Tongue (tissue), 2 donors: ENCODE data around the gene METTL8. TPM values are rescaled to one million over a fixed set of nuclear protein-coding genes. Genes with fewer than 3 reads are reported as not detected.
"Not testable (repeated sequence)": the region's sequence is repeated elsewhere in the genome, so short reads cannot be mapped to it uniquely, and the experiment has no call there.

Experiments used
- DNase-seq: peaks from one replicate; pipeline ENCODE4 v3.0.0-alpha.2; 2015
- total RNA-seq: library from RNA; depleted of rRNA; stranded (reverse); fragments of >200 nt; gene quantifications from one replicate; pipeline ENCODE4 v1.2.3, GENCODE V29; 2014

METTL8 gene
- total RNA-seq, 1 donor from 2014 or later = 18.7 TPM

DNA sequence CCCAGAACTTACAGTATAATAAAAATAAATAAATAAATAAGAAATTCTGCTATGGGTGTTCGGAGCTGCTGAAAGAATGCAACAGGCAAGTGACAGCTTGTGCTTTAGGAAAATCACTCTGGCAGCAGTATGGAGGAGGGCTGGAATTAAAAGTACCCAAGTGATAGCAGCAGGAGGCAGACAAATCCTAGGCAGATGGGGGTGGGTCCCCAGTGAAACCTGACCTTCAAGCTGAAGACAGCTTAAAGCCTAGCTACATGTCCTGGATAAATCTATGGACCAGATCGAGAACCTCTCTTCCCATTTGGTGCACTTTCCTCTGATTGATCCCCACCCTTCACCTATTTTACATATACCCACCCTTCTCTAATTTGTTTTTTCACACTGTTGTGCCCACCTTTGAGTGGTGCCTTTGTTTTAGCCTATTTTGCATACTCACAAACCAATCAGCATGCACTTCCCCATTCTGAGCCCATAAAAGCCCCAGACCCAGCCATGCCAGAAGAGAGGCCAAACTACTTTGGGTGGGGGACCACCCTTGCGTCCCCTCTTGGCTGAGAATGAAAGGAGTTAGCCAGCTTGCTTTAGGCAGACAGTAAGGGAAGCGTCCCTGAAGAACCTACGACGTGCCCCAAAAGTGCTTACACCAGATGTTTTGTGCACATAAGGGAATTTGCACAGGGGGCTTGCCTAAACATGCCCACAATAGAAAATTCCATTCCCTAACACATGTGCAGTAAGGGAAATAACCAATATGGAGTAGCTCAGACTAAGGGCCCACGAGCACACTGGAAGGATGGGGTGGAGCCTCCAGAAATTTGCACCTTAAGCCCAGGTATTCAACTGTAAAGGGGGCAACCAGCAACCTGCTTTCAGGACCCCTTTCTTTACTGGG lies 3.0 kb downstream of the METTL8 start:
- DNase-seq = no peak

DNA sequence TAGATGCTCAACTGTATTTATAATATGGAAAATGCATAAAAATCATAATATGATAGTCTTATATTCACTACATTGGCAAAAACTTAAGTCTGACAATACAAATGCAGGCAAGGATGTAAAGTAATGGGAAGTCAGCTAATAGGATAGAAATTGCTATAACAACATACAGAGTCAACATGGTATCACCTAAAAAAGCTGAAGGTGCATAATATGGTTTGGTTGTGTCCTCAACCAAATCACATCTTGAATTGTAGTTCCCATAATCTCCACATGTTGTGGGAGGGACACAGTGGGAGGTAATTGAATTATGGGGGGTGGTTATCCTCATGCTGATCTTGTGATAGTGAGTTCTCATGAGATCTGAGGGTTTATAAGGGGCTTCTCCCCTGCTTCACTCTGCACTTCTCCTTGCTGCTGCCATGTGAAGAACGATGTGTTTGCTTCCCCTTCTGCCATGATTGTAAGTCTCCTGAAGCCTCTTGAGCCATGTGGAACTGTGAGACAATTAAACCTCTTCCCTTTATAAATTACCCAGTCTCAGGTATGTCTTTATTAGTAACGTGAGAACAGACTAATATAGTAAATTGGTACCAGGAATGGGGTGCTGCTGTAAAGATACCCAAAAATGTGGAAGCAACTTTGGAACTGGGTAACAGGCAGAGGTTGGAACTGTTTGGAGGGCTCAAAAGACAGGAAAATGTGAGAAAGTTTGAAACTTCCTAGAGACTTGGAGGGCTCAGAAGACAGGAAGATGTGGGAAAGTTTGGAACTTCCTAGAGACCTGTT lies 10.9 kb downstream of the METTL8 start:
- not testable (repeated sequence) for DNase-seq

DNA sequence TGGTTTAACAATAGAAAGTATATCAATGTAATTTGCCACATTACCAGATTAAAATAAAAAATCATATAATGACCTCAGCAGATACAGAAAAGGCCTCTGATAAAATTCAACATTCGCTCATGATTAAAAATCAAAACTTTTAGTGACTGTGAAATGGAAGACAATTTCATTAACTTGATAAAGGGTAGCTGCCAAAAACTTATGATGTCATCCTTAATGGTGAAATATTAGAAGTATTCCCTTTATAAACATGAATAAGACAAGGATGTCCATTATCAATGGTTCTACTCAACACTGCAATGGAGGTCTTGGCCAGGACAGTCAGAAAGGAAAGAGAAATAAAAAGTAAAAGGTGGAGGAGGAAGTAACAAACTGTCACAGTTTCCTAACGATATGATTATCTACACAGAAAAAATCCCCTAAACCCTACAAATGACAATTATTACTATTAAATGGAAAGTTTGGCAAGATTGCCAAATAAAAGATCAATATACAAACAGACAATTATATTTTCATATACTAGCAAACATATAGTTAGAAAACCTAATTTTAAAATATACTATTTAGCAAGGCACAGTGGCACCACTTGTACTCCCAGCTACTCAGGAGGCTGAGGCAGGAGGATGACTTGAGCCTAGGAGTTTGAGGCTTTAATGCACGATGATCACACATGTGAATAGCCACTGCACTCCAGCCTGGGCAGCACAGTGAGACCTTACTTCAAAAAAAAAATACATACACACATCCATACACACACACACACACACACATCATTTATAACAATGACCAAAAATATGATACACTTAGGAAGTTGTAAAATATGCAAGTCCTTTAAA lies 12.8 kb downstream of the METTL8 start:
- DNase-seq = no peak

DNA sequence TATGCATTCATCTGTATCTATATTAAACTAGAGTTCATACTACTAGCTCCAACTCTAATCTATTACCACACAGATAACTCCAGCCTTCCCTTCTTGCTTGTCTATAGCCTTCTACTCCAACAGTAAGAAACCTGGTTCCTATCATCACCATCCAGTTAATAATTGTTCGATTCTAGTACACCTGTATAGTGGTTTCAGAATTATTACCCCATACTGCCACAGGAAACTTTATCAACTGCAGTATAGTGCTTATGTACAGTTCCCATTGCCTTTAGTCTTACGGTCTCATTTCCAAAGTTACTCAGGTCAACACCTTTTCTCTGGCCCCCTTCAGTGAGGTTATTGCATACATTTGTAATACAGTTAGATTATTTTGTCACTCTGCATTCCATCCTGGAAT lies 14.5 kb downstream of the METTL8 start:
- DNase-seq = no peak

DNA sequence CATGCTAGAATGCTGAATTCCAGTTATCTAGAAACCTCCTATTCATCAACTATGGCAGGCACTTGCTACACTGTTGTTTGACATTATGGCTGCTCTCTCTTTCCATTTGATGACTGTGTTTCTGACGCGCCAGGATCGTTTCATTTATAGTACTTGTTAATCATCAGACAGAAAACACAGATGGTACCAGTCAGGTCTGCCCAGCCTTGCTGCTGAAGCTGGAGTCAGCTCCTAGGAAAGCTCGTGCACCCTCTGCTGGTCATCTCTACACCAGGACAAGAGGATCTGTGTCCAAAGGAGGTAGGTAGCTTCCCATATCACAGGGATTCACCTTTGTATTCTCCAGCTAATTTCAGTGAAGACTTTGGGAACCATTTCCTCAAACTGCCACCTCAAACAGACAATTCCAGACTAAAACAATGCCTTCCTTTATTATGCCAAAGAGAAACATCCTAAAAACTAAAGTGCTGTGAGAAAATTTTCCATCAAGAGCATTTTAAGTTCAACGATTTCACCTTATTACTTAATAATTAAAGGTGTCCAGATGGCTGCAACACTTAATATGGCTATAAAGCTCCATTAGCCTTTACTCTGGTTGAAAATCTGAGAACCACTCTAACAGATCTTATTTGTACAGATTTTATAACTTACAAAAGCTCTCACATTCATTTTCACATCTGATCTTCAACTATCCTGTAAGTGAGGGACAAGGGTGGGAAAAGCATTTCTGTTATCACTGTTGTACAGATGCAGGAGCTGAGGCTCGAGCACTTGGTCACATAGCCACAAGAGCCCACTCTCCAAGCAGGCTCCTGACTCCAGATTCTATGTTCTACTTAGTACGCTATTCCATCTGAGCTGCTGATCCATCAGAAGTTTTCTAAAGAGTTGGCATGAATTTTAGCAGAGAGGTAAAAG lies 17.5 kb downstream of the METTL8 start:
- DNase-seq = peak; percentile 94

DNA sequence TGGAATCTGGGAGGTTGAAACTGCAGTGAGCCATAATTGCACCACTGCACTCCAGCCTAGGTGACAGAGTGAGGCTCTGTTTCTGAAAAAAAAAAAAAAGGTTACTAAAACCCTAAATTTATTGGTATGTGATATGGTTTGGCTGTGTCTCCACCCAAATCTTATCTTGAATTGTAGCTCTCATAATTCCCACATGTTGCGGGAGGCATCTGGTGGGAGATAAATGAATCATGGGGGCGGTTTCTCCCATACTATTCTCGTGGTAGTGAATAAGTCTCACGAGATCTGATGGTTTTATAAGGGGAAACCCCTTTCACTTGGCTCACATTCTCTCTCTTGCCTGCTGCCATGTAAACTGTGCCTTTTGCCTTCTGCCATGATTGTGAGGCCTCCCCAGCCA lies 19.1 kb downstream of the METTL8 start:
- not testable (repeated sequence) for DNase-seq

DNA sequence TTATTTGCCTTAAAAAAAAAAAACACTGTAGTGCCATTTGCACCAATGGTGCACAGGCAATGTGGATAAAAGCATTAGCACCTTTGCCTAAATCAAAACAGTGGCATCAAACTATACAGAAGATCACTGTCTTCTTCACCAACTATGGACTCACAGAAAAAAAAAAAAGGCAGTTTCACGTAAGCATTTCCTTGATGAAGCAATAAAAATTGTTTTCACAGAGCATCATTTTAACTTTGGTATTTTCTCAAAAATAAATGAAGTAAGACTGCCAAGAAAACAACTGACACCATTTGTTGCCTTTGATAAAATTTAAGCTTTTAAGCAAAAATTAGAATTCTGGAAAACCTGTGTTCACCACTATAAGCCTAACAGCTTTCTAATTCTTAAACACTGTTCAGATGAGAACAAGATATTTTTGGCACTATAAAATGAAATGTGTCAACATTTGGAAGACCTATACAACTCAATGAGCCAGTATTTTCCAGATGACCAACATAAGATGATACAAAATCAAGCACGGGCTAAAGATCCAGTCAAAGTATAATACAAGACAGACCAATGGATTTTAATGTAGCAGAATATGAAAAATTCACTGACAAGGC lies 21.1 kb downstream of the METTL8 start:
- peak; percentile 67 for DNase-seq

DNA sequence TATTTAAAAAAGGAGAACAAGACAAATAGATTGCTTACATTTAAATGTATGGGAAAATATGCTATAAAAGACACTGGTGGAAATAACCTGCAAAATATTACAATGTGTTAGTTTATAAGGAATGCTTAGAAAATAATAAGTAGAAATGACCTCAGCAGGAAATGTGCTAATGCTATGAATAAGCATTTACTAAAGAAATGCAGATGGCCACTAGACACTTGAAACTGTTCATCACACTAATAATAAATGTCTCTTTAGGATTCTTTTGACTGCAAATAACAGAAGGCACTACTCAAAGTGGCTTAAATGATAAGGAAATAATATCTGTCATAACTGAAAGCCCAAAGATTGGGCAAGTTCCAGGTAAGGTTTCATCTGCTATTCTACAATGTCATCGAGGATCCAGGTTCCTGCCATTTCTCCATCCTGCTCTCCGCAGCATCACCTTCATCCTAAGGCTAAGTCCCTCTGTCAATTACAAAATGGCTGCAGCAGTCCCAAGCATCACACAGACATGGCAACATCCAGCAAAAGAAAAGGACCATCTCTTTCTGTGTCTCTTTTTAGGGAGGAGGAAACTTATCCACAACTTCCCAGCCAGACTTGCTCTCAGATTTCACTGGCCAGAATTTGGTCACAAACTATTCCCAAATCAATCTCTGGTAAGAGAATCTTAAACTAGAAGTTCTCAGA lies 21.9 kb downstream of the METTL8 start:
- no peak for DNase-seq

DNA sequence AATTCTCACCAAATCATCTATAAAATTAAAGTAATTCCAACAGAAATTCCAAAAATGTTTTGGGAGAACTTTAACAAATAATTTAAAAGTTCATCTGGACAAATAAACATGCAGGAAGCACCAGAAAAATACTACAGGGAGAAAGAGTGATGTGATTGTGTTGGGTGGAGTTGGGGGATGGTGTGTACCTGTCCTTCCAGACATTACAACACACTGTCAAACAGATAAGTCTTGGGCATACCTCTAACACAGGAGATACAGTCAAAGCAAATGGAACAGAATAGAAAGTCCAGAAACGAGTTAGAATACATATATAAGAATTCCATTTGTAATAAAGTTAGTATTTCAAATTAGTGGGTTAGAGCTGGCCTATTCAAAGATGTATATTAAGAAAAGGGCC lies 22.6 kb downstream of the METTL8 start:
- no peak for DNase-seq

DNA sequence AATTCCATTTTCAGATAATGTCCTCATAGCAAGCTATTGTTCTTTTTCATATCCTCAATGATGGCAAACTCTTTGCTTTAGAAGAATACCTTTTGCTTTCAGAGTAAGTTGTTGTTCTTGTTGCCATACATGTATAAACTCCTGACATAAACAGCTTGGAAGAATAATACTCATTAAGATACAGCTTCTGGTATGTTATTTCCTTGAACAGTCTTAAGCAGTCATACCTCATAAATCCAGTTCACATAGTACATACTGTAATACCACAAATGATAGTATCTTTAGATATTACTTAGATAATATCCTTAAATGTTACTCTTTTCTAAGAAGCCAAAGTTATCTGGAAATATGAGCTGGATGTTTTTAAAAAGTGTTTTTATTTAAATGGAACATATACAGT lies 23.2 kb downstream of the METTL8 start:
- DNase-seq = no peak

DNA sequence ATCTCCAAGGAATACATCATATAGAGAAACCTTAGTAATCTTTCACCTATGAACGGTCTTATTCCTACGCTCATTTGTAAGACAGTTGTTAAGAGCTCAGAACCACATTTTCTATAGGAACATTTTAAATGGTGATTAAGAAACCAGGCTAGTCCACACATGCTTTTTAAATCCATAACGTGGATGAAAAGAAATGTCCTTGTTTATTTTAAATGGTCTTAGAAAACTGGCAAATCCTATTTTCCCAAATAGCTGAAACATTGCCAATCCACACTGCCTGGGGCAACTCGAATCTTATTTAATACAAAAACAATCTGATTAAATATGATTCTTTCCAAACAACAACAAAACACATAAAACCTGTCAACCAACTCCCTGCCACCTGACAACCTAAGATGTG lies 23.7 kb downstream of the METTL8 start:
- peak; percentile 41 for DNase-seq

DNA sequence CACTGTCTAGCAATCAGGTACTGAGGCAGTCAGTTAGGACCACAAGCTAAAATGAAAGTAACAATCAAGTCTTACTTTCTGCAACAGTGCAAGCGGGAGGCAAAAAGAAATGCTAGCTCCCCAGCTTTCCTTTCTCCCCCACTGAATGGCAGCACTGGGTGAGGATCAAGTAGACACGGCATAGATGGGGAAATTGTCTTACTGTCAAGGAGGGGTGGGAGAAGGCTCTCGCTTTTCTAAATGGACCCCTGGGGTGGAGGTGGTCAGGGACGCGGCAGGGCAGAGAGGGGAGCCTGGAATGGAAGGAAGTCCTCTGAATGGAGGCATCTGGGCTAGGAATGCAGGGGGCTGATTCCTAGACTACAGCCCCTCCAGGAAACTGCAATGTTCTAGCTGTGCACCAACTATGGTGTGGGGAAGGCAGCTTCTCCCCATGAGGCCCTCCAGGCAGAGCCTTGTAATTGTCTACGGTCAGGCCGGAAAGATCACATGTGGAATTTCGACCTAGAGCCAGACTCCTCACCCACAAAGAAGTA lies 24.3 kb downstream of the METTL8 start:
- no peak for DNase-seq

DNA sequence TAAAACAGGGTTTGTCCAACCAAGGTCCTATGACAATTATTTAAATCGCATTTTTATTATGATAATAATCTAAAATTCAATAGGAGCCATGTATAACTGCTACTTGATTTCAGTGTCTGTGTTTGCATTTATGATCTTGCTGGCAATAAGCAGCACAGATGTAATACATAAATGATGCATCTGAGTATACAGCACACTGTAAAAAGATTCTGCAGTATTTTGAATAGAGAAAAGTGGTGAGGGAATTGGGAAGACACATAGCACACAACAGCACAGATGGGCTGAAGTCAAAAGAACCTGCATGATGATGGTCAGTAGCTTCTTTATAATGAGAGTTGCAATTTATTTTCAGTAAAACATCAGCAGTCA lies 26.1 kb downstream of the METTL8 start:
- no peak for DNase-seq

DNA sequence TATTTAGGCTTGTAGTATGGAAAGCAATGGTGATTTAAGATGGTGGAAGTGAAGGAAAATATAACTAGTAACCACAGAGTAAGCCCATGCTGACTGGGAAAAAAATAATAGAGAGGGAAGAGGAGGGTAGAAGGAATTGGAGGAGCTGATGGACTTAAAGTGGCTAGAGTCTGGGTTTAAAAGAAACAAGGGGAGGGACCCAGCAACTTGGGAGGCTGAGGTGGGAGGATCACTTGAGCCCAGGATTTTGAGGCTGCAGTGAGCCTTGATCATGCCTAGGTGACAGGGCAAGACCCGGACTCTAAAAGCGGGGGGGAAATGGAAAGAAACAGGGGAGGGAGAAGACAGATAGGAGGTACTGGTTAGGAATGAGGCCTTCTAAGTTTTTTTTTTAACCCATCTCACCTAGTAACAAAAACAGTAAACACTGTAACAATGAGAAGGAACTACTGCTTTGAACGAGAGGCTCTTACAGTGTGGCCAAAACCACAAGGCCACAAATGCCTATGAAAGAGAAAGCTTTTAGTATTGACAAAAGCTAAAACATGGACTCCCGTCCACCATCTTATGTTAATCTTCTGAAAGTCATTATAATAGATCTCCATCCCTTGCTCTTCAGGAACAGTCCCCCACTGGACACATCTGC lies 26.6 kb downstream of the METTL8 start:
- DNase-seq = no peak

DNA sequence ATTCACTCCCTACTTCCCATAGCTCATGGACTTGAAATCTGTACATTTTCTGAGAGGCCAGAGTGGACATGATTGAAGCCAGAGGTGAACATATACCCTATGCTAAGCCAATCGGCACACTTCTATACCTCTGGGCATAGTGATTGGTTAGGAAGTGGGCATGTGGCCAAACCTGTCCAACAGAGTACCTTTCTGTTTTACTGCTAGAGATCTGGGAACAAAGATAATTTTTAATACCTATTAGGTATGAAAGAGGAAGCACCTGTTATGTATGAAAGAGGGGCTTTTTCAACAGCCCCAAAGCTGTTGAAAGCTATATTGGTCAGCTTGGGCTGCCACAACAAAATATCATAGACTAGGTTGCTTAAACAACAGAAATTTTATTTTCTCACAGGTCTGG lies 27.7 kb downstream of the METTL8 start:
- no peak for DNase-seq

DNA sequence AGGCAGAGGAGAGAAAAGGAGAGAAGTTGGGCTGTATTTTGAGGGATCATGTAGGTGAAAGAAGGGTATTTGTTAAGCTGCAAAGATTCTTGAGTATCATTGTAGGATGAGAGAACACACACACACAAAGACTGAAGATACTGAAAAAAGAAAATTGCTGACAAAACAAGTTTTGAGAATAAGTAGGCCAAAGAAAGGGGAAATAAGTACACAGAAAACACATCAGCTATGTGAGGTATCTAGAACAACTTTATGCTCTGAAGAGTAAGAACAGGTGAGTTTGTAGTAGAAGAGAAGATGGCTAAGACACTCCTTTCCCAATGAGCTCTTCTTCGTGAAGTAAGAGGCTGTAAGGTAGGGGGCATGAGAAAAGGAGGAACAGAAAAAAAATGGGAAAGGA lies 28.2 kb downstream of the METTL8 start:
- DNase-seq = no peak

DNA sequence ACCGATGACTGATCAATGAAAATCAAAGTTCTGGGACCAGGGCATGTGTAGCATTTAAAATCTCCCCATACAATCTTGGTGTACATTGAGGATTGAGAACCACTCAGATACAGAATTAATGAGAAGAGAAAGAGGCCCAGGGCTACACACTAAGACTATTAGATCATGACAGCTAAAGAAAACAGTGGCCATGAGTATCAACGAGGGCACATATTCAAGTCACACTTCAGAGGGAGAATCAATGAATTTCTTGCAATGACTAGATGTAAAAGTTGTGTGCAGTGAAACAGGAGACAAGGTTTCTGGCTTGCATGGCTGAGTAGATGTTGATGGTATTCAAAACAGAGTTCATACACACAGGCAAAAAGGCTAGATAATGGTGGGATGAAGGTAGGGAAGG lies 29.1 kb downstream of the METTL8 start:
- no peak for DNase-seq

DNA sequence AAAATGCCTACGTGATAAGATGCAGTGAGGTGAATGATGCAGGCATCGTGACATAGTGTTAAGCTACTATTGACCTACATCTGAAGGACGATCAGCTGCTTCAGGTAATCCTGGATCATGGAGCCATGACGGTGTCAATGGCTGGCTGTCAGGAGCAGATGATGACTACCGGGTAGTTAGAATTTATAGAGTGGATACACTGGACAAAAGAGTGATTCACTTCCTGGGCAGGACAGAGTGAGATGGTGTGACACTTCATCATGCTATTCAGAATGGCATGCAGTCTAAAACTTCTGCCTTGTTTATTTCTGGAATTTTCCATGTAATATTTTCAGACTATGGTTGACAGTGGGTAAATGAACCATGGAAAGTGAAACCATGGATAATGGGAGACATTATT lies 29.5 kb downstream of the METTL8 start:
- no peak for DNase-seq

DNA sequence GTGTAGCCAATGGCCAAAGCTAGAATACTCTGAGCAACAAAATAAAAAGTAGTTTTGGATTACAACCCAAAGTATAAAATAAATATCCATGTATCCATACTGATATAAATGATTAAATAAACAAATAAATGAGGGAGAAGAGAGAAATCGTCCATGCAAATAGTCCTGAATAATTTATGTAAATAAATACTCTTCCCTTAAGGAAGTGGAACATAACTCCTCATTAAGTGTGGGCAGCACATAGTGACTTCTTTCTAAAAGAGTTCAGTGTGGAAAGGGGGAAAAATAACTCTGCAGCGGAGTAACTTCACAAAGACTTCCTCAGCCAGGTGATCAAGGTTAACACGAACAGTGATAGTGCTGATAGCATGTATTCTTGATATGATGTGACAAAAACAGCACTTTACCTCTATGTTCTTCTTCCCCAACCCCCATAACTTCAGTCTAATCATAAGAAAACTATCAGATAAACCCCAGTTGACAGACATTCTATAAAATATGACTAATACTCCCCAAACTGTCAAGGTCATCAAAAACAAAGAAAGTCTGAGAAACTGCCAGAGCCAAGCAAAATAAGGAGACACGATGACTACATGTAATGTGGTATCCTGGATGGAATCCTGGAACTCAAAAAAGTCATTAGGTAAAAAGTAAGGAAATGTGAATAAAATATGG lies 30.7 kb downstream of the METTL8 start:
- no peak for DNase-seq
